GM12892 (cell line): Measurements from ENCODE around the gene NGEF.

ENCODE experiments used
- POLR2A ChIP-seq: IDR thresholded peaks from 2 replicates; pipeline ENCODE4 v1.6.1; 2011; ENCODE audit warnings: low read depth, low read length, control low read depth
- POLR2AphosphoS5 ChIP-seq: IDR thresholded peaks from 2 replicates; pipeline ENCODE4 v1.6.1; 2011; ENCODE audit warnings: low read depth, low read length, control low read depth
- TAF1 ChIP-seq: IDR thresholded peaks from 2 replicates; pipeline ENCODE4 v1.6.1; 2011; ENCODE audit warnings: low read depth, mild to moderate bottlenecking, control low read depth, low read length, borderline replicate concordance

DNA sequence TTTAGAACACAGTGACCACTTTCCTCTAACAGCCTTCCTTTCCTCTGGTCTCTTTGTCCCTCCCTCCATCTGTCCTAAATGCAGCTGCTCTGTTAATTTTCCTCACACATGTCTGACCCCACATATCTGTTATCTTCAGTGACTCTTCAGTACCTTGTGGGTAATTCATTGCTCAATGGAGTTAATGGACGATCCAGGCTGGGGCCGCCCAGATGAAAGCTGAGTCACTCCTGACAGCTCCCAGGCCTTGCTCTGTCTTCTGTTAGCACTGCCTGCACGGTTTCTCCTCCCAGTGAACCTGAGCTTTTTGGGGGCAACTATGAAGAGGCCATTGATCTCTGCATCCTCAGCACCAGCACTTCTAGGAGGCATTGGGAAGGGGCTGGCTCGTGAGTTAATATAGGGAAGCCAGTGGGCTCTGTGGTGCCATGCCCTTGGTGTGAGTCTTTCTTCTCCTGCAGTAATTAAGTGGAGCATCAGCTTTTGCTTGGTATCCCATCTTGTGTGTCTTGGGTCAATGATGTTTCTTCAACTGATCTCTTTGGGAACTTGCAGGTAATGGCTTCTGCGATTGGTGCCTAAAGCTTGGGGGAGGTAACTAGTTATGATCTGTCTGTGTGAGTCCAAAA, 75.7 kb downstream of the NGEF start:
- TF ChIP-seq POLR2AphosphoS5 (no peak), POLR2A (no peak), TAF1 (no peak)
